ENCODE measurements around the gene RARRES2.

The RARRES2 gene

DNA sequence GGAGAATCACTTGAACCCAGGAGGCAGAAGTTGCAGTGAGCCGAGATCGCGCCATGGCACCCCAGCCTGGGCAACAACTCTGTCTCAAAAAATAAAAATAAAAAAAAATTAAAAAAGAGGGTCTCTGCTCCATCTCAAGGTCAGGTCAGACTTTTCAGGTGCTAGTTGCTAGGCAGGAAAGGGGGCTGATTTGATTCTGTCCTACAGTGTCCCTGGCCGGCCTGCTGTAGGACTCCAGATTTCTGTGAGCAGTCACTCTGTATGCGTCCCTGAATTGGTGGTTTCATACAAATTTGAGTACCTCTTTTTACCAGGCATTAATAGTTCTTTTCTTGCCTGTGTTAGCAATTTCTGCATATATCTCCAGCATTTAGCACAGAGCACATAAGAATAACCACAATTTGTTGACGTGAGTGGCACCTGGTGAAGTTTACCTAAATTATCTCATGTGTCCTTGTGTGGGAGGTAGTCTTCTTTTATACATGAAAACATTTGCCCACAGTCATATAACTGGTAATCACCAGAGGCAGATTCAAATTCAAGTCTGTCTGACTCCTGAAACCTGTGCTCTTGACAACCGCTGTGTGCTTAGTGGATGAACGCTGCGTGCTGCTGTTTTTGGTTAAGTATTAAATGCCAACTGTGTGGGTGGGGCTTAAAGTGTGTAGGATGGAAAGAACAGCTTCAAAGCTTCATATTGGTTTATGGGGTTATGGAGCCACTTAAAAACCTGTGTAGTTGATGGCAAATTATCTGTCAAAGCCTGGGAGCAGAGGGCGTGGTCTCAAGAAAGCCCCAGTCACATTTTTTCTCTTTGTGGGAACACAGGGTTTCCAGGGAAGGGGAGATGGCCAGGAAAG lies 34.5 kb upstream of the RARRES2 start:
- DNase-seq = no peak

DNA sequence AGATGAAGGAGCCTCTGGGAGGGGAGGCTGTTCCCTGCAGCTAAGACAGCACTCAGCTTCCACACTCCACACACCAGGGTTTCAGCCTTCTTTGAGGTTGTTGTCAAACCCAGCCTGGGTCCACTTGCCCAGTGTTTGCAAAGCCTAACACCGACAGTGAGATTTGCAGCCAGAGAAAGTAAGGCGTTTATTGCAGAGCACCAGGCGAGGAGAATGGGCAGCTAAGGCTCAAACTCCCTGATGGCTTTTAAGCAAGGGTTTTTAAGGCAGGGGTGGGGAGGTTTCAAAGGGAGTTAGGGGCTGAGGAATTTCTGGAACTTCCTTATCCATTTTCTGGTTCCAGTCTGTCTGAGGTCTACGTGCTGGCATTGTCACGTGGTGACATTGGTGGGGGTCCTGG lies 33.0 kb upstream of the RARRES2 start:
- DNase-seq = no peak

DNA sequence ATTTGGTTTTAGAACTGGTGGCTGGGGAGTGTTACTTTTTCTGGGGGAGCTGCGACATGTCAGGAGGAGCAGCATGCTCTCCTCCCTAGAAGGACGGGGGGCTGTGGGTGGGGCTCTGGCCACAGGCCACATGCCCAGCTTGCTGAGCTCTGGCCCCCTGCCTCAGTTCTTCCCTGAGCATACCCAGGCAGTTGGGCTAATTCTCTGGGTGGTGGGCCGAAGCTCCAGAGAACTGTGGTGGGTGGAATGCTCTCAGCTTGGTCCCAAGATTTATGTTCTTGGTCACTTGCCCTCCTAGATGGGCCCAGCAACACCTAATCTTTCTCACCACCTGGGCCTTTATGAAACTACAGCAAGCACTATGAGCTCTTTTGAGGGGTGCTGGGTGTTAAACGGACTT lies 32.6 kb upstream of the RARRES2 start:
- DNase-seq = no peak

DNA sequence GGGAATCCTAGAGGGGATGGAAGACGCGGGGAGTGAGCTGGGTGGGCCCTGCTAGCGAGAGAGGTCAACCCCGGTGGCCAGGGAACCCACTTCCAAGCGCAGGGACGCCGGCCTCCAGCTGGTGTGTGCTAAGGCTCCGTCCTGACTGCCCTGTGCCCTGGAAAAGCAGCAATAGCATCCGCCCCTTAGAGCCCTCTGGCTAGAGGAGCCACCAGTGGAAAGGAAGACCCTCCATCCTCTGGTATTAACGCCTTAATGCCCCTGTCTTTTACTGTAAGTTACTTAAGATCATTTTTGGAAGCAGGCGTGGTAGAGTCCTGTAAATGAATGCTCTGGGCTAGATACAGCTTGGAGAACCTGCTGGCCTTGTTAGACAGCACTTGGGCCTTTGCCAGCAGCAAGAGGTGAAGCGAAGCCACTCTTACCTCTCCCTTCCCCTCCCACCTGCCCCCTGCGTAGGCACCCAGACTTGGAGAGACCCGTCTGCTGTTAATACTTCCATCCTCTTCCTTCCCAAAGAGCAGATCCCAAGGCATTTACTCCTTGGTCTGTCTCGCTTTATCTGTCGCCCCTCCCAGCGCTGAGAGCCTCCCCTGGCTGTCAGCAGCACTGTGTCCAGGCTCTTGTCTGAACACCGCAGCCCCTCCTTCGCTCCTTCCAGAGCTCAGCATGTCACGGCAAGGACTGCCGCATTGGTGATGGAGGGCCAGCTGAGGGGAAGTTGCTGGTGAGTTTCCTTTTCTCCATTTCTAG lies 31.8 kb upstream of the RARRES2 start:
- DNase-seq = no peak

DNA sequence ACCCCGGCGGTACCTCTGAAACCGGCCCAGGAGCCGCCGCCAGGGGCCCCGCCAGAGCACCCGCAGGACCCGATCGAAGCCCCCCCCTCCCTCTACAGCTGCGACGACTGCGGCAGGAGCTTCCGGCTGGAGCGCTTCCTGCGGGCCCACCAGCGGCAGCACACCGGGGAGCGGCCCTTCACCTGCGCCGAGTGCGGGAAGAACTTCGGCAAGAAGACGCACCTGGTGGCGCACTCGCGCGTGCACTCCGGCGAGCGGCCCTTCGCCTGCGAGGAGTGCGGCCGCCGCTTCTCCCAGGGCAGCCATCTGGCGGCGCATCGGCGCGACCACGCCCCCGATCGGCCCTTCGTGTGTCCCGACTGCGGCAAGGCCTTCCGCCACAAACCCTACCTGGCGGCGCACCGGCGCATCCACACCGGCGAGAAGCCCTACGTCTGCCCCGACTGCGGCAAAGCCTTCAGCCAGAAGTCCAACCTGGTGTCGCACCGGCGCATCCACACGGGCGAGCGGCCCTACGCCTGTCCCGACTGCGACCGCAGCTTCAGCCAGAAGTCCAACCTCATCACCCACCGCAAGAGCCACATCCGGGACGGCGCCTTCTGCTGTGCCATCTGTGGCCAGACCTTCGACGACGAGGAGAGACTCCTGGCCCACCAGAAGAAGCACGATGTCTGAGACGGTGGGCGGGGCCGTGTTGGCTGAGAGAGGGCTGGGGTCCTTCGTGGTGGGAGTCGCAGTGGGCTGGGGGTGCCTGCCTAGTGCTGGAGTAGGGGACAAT lies 31.0 kb upstream of the RARRES2 start:
- DNase-seq = no peak

DNA sequence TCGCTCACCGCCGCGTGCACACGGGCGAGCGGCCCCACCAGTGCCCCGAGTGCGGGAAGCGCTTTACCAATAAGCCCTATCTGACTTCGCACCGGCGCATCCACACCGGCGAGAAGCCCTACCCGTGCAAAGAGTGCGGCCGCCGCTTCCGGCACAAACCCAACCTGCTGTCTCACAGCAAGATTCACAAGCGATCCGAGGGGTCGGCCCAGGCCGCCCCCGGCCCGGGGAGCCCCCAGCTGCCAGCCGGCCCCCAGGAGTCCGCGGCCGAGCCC lies 30.5 kb upstream of the RARRES2 start:
- DNase-seq = no peak

DNA sequence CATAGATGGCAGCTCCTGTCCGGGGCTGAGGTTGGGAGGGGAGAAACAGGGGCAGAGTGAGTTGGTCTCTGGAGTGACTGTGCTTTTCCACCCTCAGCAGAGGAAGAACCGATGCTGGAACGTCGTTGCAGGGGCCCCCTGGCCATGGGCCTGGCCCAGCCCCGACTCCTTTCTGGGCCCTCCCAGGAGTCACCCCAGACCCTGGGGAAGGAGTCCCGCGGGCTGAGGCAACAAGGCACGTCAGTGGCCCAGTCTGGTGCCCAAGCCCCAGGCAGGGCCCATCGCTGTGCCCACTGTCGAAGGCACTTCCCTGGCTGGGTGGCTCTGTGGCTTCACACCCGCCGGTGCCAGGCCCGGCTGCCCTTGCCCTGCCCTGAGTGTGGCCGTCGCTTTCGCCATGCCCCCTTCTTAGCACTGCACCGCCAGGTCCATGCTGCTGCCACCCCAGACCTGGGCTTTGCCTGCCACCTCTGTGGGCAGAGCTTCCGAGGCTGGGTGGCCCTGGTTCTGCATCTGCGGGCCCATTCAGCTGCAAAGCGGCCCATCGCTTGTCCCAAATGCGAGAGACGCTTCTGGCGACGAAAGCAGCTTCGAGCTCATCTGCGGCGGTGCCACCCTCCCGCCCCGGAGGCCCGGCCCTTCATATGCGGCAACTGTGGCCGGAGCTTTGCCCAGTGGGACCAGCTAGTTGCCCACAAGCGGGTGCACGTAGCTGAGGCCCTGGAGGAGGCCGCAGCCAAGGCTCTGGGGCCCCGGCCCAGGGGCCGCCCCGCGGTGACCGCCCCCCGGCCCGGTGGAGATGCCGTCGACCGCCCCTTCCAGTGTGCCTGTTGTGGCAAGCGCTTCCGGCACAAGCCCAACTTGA lies 29.9 kb upstream of the RARRES2 start:
- no peak for DNase-seq

DNA sequence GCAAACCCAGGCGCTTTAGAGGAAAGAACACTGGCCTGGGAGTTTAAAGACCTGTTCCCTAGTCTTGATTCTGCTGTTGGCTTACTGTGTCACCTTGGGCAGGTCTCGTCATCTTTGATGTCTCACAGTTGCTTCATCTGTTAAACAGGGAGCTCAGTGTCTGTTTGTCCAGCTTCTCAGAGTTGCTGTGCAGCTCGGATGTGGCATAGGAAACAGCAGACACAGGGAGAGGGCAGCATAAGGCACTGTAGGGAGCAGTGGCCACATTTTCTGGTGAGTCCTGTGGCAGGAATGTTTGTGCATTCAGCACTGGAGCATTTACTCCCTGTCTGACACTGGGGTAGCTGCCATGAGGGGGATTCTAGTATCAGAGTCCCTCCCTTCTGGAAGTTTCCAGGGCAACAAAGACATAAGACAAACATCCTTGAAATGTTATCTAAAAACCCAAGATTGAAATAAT lies 29.2 kb upstream of the RARRES2 start:
- no peak for DNase-seq

DNA sequence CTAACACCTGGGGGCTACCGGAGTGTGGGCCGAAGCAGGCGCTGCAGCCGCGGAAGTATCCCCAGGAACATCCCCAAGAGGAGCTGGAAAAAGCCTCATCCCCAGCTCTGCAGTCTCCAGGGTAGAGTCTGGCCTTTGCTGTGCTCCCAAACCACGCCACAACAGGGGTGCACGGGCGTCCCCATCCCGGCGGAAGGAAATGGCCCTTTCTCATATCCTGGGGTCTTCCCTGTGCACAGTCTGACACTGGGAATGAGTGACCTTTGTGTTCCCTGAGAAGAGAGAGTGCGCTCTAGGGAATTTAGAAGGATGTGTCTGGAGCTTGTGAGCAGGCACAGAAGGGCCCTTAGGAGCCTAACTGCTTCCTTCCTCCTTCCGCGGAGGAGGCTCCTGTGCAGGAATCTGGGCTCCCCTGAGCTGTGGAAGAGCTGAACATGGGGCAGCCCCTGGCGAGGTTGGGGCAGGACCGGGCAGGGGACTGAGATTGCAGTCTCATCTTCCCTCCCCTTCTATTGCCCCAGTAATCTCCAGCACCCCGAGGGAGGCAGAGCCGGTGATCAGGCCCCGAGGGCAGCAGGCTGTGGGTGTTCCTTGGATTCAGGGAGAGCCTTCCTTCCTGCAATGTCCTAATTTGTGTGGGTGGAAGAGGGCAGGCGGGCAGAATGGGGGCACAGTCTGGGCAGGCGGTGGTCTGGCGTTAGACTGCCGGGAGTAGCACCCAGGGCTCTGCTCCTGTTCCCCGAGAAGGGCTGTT lies 28.5 kb upstream of the RARRES2 start:
- DNase-seq = no peak

DNA sequence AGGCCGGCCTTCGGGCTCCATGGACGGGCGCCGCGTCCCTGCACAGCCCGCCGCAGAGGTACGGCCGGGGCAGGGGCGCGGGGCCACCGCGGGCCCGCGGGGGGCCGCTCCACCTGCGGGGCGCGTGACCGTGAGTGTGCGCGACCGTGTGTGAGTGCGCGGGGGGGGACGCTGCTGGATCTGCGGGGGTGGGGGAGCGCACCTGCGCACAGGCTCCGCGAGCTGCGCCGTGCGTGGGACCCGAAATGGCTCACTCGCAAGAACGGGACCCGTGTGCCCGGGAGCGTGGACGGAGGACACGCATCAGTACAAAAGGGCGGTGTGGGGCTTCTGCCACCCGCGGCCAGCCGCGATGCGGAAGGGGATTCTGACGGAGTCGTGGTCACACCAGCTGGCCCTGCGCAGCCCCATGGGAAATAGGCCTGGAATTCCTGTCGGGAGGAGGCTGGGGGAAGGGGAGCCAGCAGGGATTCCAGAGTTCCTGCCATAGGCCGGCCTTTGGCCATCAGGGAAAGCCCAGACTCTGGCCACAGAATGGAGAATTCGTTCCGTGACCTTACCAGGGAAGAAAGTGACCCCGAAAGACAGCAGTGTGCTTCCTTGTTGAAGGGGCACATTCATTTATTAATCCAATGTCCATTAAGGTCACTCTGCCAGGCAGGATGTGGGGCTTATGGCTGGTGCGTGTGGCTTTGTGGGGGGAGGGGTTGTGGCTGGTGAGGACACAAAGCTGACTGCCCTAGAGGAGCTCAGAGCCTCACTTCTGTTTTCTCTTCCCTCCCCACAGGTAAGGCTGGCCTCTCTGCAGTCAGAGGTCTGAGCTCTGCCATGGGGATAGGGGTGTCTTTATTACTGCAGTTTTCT lies 27.7 kb upstream of the RARRES2 start:
- peak; percentile 62 for DNase-seq

DNA sequence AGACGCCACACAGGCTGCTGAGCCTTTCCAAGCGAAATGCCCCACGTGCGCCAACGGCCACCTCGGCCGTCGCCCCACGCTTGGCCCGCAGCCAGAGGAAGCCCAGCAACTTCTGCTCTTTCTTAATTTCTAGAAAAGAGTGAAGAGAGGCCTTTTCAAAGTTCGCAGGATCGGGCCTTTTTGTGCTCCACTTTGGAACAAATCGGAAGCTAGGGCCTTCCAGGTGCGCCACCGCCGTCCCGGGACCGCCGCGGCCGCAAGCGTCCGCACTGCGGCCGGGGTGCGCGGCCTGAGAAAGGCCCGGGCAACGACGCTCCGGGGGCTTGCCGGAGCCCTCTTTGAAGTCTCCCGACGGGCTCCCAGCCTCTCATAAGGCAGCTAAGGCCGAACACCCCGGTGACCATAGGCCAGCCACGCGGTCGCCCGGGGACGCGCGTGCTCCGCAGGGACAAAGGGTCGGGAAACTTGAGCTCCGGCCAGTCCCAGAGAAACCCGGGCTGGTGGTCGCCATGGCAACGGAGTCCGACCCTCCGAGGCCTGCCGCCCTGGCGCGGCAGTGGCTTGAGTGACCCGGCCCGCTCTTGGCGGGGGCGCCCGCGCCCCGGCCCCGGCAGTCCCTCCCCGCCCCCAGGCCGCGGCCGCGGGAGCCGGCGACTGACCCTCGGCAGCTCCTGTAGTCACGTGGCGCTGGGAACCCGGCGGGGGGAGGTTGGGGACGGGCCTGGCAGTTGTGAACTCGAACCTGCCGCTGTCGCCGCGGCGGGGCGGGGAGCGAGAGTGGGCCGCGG lies 26.9 kb upstream of the RARRES2 start, which contains the start of gene REPIN1:
Gene REPIN1, plus strand, starts transcription at position 727 of the 788 bp plus-strand sequence. CDS start 890 bp downstream, outside the sequence.
- peak; percentile 79 for DNase-seq

DNA sequence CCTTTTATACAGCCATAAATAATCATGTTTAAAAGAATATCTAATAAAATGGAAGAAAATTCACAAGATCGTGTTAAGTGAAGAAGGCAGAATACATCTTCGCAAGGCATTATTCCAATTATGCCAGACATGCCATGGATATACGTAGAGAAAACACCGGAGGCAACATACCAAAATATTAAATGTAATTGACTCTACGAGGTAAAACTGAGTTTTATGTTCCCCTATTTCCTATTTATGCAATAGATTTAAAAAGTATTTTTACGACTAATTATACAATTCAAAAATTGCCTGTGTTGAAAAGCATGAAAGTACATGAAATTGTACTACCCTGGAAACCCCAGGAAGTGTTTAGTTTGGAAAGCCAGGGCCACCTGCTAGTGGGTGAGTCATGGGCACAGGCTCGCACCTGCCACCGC lies 26.3 kb upstream of the RARRES2 start:
- no peak for DNase-seq

DNA sequence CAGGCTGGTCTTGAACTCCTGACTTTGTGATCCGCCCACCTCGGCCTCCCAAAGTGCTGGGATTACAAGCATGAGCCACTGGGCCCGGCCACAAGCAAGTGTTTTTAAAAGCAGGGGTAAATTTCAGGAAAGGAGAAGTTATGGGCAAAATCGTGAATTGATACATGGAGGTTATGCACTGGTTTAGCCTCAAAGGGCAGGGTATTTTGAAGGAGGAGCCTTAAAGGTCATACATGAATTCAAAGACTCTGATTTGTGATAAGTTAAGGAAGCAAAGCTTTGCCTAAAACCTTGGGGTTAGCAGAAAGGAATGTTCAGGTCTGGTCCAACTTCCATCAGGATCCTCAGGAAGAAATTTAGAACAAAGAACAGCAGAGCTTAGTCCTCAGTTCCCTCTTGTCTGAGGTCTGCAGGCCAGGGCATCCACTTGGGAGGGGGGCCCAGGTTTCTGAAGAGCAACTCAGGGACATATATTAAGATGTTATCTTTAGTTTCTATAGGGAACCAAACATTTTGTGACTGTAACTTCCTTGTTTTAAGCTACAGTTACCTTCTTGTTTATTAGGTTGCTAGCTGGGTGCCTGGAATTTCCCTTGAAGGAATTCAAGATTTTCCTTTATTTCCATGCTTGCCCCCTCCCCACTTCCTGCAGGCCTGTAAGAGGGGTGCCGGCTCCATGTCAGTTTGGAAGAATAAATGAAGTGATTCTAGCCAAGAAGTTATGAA lies 24.4 kb upstream of the RARRES2 start:
- DNase-seq = no peak

DNA sequence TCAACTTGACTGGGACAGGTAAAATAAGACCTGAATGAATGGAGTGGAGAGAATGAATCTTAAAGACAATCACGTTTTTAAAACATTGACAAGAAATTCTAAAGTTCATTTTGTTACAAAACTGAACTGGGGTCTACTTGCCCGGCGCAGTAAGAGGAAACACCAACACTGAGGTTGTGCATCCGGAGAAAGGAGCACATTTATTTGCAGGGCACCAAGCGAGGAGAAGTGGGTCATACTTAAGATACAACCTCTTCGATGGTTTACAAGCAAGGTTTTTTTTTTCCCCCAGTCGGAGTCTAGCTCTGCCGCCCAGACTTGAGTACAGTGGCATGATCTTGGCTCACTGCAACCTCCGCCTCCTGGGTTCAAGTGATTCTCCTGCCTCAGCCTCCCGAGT lies 23.8 kb upstream of the RARRES2 start:
- DNase-seq = no peak

DNA sequence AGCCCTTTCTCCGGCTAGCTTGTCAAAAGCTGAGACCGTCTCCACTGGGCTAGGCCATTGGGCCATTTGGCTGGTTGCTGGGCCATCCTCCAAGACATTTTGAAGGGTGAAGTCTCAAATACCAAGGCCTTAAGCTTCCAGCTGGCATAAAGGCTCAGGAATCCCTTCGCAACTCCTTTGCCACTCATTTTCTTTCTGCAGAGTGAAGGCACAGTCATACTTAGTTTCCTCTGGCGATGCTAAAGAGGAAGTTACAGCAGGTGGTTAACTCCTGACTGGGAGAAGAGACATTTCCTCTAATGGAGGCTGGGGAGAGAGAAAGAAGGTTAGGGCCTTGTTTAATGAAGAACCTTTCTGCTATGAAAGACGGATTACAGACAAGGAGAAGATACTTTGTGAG lies 22.4 kb upstream of the RARRES2 start:
- no peak for DNase-seq

DNA sequence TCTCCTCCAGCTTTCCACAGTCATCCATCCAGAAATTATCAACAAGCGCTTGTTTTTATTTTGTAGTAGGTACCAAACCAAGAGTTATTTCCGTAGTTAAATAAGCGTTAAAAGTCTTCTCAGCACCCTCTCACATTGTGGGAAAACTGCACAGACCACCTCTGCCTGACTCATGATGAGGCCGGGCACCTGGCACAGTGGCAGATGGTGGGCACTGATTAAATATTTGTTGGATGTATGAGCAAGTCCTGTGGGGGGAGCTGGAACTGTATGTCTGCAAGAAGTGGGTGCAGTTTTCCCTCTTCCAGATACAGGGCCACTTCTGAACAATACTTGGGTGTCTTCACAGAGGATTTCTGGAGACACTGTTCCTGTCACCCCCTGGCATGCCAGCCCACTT lies 21.9 kb upstream of the RARRES2 start:
- no peak for DNase-seq

DNA sequence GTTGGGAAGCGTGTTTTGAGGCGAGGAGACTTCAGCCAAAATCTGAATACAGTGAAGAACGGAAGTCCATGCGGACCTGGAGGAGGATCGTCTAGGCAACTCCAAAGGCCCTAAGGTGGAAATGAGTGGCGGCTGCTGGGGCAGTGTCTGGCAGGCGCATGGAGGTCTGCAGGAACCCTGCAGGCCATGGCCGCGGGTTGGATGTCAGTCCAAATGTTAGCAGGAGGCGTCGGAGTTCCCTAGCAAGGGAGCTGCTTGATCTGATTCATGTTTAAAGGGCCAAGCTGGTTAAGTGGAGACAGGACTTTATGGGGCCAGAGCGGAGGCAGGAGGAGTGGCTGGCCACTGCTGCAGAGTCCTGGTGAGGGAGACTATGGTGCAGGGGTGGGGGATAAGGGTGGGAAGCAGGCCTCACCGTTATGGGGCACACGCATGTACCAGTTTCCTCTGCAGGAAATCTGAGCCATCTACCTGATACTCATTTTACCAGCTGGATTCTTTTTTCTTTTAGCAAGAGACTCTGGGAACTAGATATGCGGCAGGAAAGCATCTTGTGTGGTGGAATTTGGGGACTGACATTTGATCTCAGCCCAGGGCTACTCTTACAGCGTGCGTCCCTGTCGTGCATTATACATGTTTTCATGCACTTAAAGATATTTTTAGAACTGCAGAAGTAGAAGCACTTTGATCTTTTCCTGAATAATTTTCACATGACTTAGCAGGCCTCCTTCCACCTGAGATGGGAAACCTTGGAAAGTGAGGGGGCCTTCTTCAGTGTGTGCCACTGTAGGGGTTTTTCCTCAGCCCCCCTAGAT lies 20.6 kb upstream of the RARRES2 start:
- no peak for DNase-seq

DNA sequence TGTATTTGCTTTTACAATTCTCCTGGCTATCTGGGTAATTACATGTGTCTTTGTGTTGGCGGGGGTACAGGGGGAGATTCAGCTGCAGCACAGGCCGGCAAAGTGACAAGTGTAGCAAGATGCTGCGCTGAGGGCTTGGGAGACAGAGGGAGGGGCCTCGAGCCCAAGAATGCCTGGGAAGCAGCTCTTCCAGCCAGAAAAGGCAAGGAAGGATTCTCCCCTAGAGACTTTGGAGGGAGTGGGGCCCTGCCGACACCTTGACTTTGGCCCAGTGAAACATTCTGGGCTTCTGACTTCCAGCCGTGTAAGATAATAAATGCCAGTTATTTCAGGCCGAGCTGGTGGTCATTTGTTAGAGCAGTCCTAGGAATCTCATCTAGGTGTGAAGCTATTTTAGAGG lies 20.0 kb upstream of the RARRES2 start:
- no peak for DNase-seq

Data from activated CD4-positive, alpha-beta T cell treated with anti-CD3 and anti-CD28 coated beads, Interleukin-2, amount 50 U/mL, for 1 hour (primary cell).